HFFc6 (cell line): Measurements from ENCODE around the gene SOX10. TPM values are rescaled to one million over a fixed set of nuclear protein-coding genes. Genes with fewer than 3 reads are reported as not detected.
"Not testable (repeated sequence)": the region's sequence is repeated elsewhere in the genome, so short reads cannot be mapped to it uniquely, and the experiment has no call there.

ENCODE experiments used
- DNase-seq: peaks from one replicate; pipeline ENCODE4 v3.0.0-alpha.2; 2018
- H3K27ac Mint-ChIP-seq: 2 replicates; pipeline ENCODE4 v1.8.0; 2020; ENCODE audit warnings: mild to moderate bottlenecking, mixed read lengths
- H3K27me3 Mint-ChIP-seq: 2 replicates; pipeline ENCODE4 v1.8.0; 2021; ENCODE audit warnings: mild to moderate bottlenecking, moderate library complexity, mixed read lengths; ENCODE audit not compliant: insufficient read depth
- H3K36me3 Mint-ChIP-seq: 2 replicates; pipeline ENCODE4 v1.8.0; 2021; ENCODE audit warnings: low read depth, mixed read lengths
- H3K4me1 Mint-ChIP-seq: 2 replicates; pipeline ENCODE4 v1.8.0; 2020; ENCODE audit warnings: low read depth, mixed read lengths
- H3K4me3 Mint-ChIP-seq: 2 replicates; pipeline ENCODE4 v1.8.0; 2020; ENCODE audit warnings: mild to moderate bottlenecking, moderate library complexity, mixed read lengths
- H3K9me3 Mint-ChIP-seq: 2 replicates; pipeline ENCODE4 v1.8.0; 2020; ENCODE audit warnings: mild to moderate bottlenecking, mixed read lengths
- total RNA-seq, 6 experiments: library from RNA; stranded (reverse); fragmentation: NEBNext Ultra II Directional; extraction: Animal tissue kit (Norgen Biotek cat#: 25700); gene quantifications; 2 replicates in 1 of 6; 3 replicates in 5 of 6; pipeline ENCODE4 v1.2.3, GENCODE V29; 2021
- TF ChIP-seq, protein P1 (sequence below): fragments of 200-600 bp; sonication (generic); IDR thresholded peaks from 2 replicates; pipeline ENCODE4 v1.5.0; 2021; ENCODE audit warnings: antibody characterized with exemption, mild to moderate bottlenecking

The SOX10 gene
- total RNA-seq, 6 experiments from 2014 or later: not detected

GRCh38 chr22:37957232-37957631 lies 27.1 kb downstream of the SOX10 start:
- Mint-ChIP-seq H3K27me3 (peaks cover 5% of the 10 kb centered on the region; the same call in 1 of the 2 replicates), H3K27ac (no peak overlapping the region), H3K4me1 (peaks cover 24% of the 10 kb centered on the region), H3K4me3 (no peak overlapping the region; the same call in 1 of the 2 replicates), H3K36me3 (peaks cover 46% of the 10 kb centered on the region), H3K9me3 (no peaks in the 10 kb centered on the region)
- no peak for DNase-seq
- TF ChIP-seq, protein P1, sequence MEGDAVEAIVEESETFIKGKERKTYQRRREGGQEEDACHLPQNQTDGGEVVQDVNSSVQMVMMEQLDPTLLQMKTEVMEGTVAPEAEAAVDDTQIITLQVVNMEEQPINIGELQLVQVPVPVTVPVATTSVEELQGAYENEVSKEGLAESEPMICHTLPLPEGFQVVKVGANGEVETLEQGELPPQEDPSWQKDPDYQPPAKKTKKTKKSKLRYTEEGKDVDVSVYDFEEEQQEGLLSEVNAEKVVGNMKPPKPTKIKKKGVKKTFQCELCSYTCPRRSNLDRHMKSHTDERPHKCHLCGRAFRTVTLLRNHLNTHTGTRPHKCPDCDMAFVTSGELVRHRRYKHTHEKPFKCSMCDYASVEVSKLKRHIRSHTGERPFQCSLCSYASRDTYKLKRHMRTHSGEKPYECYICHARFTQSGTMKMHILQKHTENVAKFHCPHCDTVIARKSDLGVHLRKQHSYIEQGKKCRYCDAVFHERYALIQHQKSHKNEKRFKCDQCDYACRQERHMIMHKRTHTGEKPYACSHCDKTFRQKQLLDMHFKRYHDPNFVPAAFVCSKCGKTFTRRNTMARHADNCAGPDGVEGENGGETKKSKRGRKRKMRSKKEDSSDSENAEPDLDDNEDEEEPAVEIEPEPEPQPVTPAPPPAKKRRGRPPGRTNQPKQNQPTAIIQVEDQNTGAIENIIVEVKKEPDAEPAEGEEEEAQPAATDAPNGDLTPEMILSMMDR: no peak

- peaks cover 37% of the 10 kb centered on the region for H3K36me3 Mint-ChIP-seq
- H3K9me3 Mint-ChIP-seq, H3K27ac Mint-ChIP-seq, H3K4me3 Mint-ChIP-seq, DNase-seq, H3K27me3 Mint-ChIP-seq: not testable (repeated sequence)
- peaks cover 28% of the 10 kb centered on the region for H3K4me1 Mint-ChIP-seq
Observed at GRCh38 chr22:37955825-37956397, 28.4 kb downstream of the SOX10 start.

GRCh38 chr22:37954686-37955085 lies 29.7 kb downstream of the SOX10 start:
- peaks cover 35% of the 10 kb centered on the region for H3K36me3 Mint-ChIP-seq
- H3K4me3 Mint-ChIP-seq: peak overlapping the region; percentile 98
- H3K4me1 Mint-ChIP-seq: peaks cover 28% of the 10 kb centered on the region
- DNase-seq: no peak
- H3K9me3 Mint-ChIP-seq: no peaks in the 10 kb centered on the region
- TF ChIP-seq, protein P1: no peak
- H3K27ac Mint-ChIP-seq: peak overlapping the region; percentile 90
- peaks cover 5% of the 10 kb centered on the region; the same call in 1 of the 2 replicates for H3K27me3 Mint-ChIP-seq

DNA sequence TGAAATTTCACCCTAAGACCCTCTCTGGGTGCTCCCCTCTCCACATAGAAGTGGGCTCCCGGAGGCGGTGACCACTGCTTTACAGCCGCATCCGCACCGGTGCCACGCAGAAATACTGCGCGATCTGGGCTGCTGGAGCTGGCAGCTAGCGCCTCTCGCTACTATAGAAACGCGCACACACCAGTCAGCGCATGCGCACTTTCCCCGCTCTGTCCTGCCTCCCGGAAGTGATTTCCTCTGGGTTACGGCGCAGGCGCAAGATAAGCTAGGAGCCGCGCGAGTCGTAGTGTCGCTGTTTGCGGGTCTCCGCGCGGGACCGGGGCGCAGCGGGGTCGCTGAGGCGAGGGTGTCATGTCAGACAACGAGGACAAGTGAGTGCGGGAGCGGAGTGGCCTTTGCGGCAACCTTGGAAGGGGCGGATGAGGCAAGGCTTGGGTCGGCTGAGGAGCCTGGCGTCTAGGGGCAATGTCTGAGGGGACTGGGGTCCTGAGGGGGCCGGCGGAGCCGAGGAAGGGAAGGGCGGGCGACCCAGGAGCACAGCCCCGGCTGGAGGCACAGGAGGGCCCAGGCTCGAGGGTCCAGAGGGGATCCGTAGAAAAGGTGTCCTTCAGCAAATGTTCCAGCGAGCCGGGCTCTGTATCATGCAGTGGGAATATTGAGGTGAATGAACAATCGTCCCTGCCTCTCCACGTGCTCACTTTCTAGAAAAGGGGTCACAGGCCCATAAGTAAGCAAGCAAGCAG lies 30.7 kb downstream of the SOX10 start, which contains the start of the genes C22orf23 and POLR2F:
TSS of gene C22orf23 (minus strand) at position 165 of the 743 bp plus-strand sequence. CDS start 452 bp downstream, outside the sequence.
TSS of gene POLR2F (plus strand) at position 263 of the 743 bp plus-strand sequence. CDS start at position 352, 89 bp downstream.
- H3K9me3 Mint-ChIP-seq: no peaks in the 10 kb centered on the region

GRCh38 chr22:37953062-37953436 lies 31.3 kb downstream of the SOX10 start:
- H3K4me1 Mint-ChIP-seq: peaks cover 28% of the 10 kb centered on the region
- H3K27me3 Mint-ChIP-seq: peaks cover 5% of the 10 kb centered on the region; the same call in 1 of the 2 replicates
- TF ChIP-seq, protein P1: no peak
- H3K27ac Mint-ChIP-seq: peak overlapping the region; percentile 90
- no peaks in the 10 kb centered on the region for H3K9me3 Mint-ChIP-seq
- peak overlapping the region; percentile 98 for H3K4me3 Mint-ChIP-seq
- peak; percentile 33 for DNase-seq
- H3K36me3 Mint-ChIP-seq: peaks cover 21% of the 10 kb centered on the region

More for the DNA sequence above, 30.7 kb downstream of the SOX10 start, which contains the start of the genes C22orf23 and POLR2F:
- Mint-ChIP-seq H3K4me3 (peak within 1 kb of the TSS; percentile 98), H3K4me1 (peaks cover 28% of the 10 kb centered on the region), H3K27ac (peak within 1 kb of the TSS; percentile 90), H3K36me3 (peaks cover 25% of the 10 kb centered on the region), H3K27me3 (peaks cover 5% of the 10 kb centered on the region; the same call in 1 of the 2 replicates)
- TF ChIP-seq, protein P1: no peak
- DNase-seq: peak; percentile 93

DNA sequence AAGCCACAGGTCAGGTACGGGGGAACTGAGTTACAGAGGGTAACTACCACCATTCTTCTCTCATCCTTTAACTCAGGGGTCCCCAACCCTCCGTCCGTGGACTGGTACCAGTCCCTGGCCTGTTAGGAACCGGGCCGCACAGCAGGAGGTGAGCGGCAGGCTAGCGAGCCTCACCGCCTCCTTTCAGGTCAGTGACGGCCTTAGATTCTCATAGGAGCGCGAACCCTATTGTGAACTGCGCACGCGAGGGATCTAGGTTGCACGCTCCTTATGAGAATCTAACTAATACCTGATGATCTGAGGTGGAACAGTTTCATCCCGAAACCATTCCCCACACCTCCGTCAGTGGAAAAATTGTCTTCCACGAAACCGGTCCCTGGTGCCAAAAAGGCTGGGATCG lies 31.7 kb downstream of the SOX10 start:
- H3K27me3 Mint-ChIP-seq, DNase-seq, H3K9me3 Mint-ChIP-seq: not testable (repeated sequence)
- Mint-ChIP-seq H3K27ac (peak overlapping the region; percentile 90), H3K36me3 (peaks cover 18% of the 10 kb centered on the region), H3K4me1 (peaks cover 28% of the 10 kb centered on the region), H3K4me3 (peak overlapping the region; percentile 98)
